ENCODE measurements around the gene IL17B.
"Not testable (repeated sequence)": the region's sequence is repeated elsewhere in the genome, so short reads cannot be mapped to it uniquely, and the experiment has no call there.

Gene IL17B

GRCh38 chr5:149400304-149400703 is 21.2 kb upstream of the IL17B start:
- Histone ChIP-seq H3K27ac (no peak overlapping the region), H3K9me3 (no peaks in the 10 kb centered on the region), H3K27me3 (no peaks in the 10 kb centered on the region), H3K4me1 (ENCODE audit: control insufficient read depth in 1 of 2, insufficient read depth in 1 of 2, low read depth in 1 of 2, low read length in 1 of 2) (peaks cover 0 to 2% of the 10 kb centered on the region in 2 experiments), H3K36me3 (no peaks in the 10 kb centered on the region), H3K4me3 (ENCODE audit: low read depth in 1 of 2, low read length in 1 of 2) (no peak overlapping the region)
- TF ChIP-seq CTCF (IDR thresholded peaks at IDR 0.05): no peak

GRCh38 chr5:149399775-149400174 is 20.7 kb upstream of the IL17B start:
- Histone ChIP-seq H3K4me1 (ENCODE audit: control insufficient read depth in 1 of 2, insufficient read depth in 1 of 2, low read depth in 1 of 2, low read length in 1 of 2) (peaks cover 0 to 2% of the 10 kb centered on the region in 2 experiments), H3K27me3 (no peaks in the 10 kb centered on the region), H3K4me3 (ENCODE audit: low read depth in 1 of 2, low read length in 1 of 2) (no peak overlapping the region), H3K9me3 (no peaks in the 10 kb centered on the region), H3K36me3 (no peaks in the 10 kb centered on the region), H3K27ac (no peak overlapping the region)
- no peak for TF ChIP-seq CTCF (IDR thresholded peaks at IDR 0.05)

GRCh38 chr5:149398747-149399266 is 19.7 kb upstream of the IL17B start:
- not testable (repeated sequence) for H3K27ac ChIP-seq; H3K9me3 ChIP-seq; H3K4me1 ChIP-seq (ENCODE audit: control insufficient read depth in 1 of 2, insufficient read depth in 1 of 2, low read depth in 1 of 2, low read length in 1 of 2); H3K36me3 ChIP-seq; H3K27me3 ChIP-seq; H3K4me3 ChIP-seq (ENCODE audit: low read depth in 1 of 2, low read length in 1 of 2)

GRCh38 chr5:149397530-149397929 is 18.4 kb upstream of the IL17B start:
- no peak overlapping the region for H3K4me3 ChIP-seq (ENCODE audit: low read depth in 1 of 2, low read length in 1 of 2)
- H3K36me3 ChIP-seq: no peaks in the 10 kb centered on the region
- no peaks in the 10 kb centered on the region for H3K27me3 ChIP-seq
- peaks cover 0 to 2% of the 10 kb centered on the region in 2 experiments for H3K4me1 ChIP-seq (ENCODE audit: control insufficient read depth in 1 of 2, insufficient read depth in 1 of 2, low read depth in 1 of 2, low read length in 1 of 2)
- no peak overlapping the region for H3K27ac ChIP-seq
- H3K9me3 ChIP-seq: no peaks in the 10 kb centered on the region
- TF ChIP-seq CTCF (IDR thresholded peaks at IDR 0.05): no peak

- not testable (repeated sequence) for H3K27ac ChIP-seq; H3K4me3 ChIP-seq (ENCODE audit: low read depth in 1 of 2, low read length in 1 of 2); H3K4me1 ChIP-seq (ENCODE audit: control insufficient read depth in 1 of 2, insufficient read depth in 1 of 2, low read depth in 1 of 2, low read length in 1 of 2); H3K27me3 ChIP-seq; H3K36me3 ChIP-seq; H3K9me3 ChIP-seq
These were observed 15.9 kb upstream of the IL17B start for GRCh38 chr5:149394996-149395395.

- no peaks in the 10 kb centered on the region for H3K27me3 ChIP-seq
- H3K4me3 ChIP-seq (ENCODE audit: low read depth in 1 of 2, low read length in 1 of 2): no peak overlapping the region
- no peaks in the 10 kb centered on the region for H3K36me3 ChIP-seq
- no peak overlapping the region for H3K27ac ChIP-seq
- no peaks in the 10 kb centered on the region for H3K4me1 ChIP-seq (ENCODE audit: control insufficient read depth in 1 of 2, insufficient read depth in 1 of 2, low read depth in 1 of 2, low read length in 1 of 2)
- no peaks in the 10 kb centered on the region for H3K9me3 ChIP-seq
- TF ChIP-seq CTCF (IDR thresholded peaks at IDR 0.05): no peak
These were observed 13.6 kb upstream of the IL17B start for GRCh38 chr5:149392718-149393117.

- Histone ChIP-seq H3K27ac (no peak overlapping the region), H3K9me3 (no peaks in the 10 kb centered on the region), H3K36me3 (no peaks in the 10 kb centered on the region), H3K27me3 (no peaks in the 10 kb centered on the region), H3K4me1 (ENCODE audit: control insufficient read depth in 1 of 2, insufficient read depth in 1 of 2, low read depth in 1 of 2, low read length in 1 of 2) (no peaks in the 10 kb centered on the region), H3K4me3 (ENCODE audit: low read depth in 1 of 2, low read length in 1 of 2) (no peak overlapping the region)
- TF ChIP-seq CTCF (IDR thresholded peaks at IDR 0.05): no peak
These were observed 12.4 kb upstream of the IL17B start for GRCh38 chr5:149391524-149391923.

- not testable (repeated sequence) for H3K27ac ChIP-seq; H3K36me3 ChIP-seq; H3K4me3 ChIP-seq (ENCODE audit: low read depth in 1 of 2, low read length in 1 of 2); H3K27me3 ChIP-seq; H3K9me3 ChIP-seq; H3K4me1 ChIP-seq (ENCODE audit: control insufficient read depth in 1 of 2, insufficient read depth in 1 of 2, low read depth in 1 of 2, low read length in 1 of 2)
These were observed 12.0 kb upstream of the IL17B start for GRCh38 chr5:149391076-149391475.

All from neutrophil (primary cell).